OCI-LY3 (cell line): ENCODE measurements around the gene CARNS1.

Source experiments
- H2AFZ ChIP-seq: fragments of 200-600, 300-600 bp; shearing (Covaris generic); 2 replicates; pipeline ENCODE4 v1.6.0; 2014; ENCODE audit warnings: antibody characterized with exemption, low read depth, low read length
- H3K27ac ChIP-seq: fragments of 200-600, 300-600 bp; sonication (generic); 2 replicates; pipeline ENCODE4 v1.5.1; 2014; ENCODE audit warnings: mild to moderate bottlenecking, low read length, moderate library complexity, mixed read lengths
- H3K27me3 ChIP-seq: fragments of 200-600, 300-600 bp; sonication (generic); 2 replicates; pipeline ENCODE4 v1.6.1; 2014; ENCODE audit warnings: low read depth, low read length, mixed read lengths
- H3K36me3 ChIP-seq: fragments of 200-600, 300-600 bp; sonication (generic); replicated peaks from 2 replicates; pipeline ENCODE3; 2014; ENCODE audit warnings: low read depth, low read length, mixed read lengths
- H3K4me1 ChIP-seq: fragments of 300-600, 200-600 bp; sonication (generic); 2 replicates; pipeline ENCODE4 v1.6.1; 2014; ENCODE audit warnings: low read length, mixed read lengths
- H3K4me2 ChIP-seq: fragments of 200-600, 300-600 bp; sonication (generic); 2 replicates; pipeline ENCODE4 v1.6.1; 2014; ENCODE audit warnings: low read length, mixed read lengths
- H3K4me3 ChIP-seq: fragments of 300-600, 200-600 bp; sonication (generic); 2 replicates; pipeline ENCODE4 v1.5.1; 2014; ENCODE audit warnings: antibody characterized with exemption, mild to moderate bottlenecking, low read length, moderate library complexity
- H3K79me2 ChIP-seq: fragments of 300-600, 200-600 bp; shearing (Covaris generic); 2 replicates; pipeline ENCODE4 v1.6.1; 2014; ENCODE audit warnings: mild to moderate bottlenecking, low read length, mixed read lengths
- H3K9ac ChIP-seq: fragments of 300-600, 200-600 bp; shearing (Covaris generic); 2 replicates; pipeline ENCODE4 v1.6.0; 2014; ENCODE audit warnings: mild to moderate bottlenecking, low read length, moderate library complexity
- H3K9me3 ChIP-seq: fragments of 200-600, 300-600 bp; shearing (Covaris generic); 2 replicates; pipeline ENCODE4 v1.6.1; 2014; ENCODE audit warnings: low read length, mixed read lengths; ENCODE audit not compliant: insufficient read depth
- H4K20me1 ChIP-seq: fragments of 200-600, 300-600 bp; sonication (generic); 2 replicates; pipeline ENCODE4 v1.6.1; 2016; ENCODE audit warnings: low read length, mixed read lengths; ENCODE audit not compliant: insufficient read depth
- EZH2phosphoT487 ChIP-seq: fragments of 200-600 bp; shearing (Covaris generic); IDR thresholded peaks from 2 replicates; pipeline ENCODE4 v1.6.1; 2018; ENCODE audit warnings: antibody characterized with exemption, mixed run types, low read depth
- TF ChIP-seq, protein P1 (sequence below): fragments of 200-600, 300-600 bp; sonication (generic); IDR thresholded peaks from 2 replicates; pipeline ENCODE4 v1.5.1; 2014; ENCODE audit warnings: antibody characterized with exemption, low read length, low read depth

Gene CARNS1

DNA sequence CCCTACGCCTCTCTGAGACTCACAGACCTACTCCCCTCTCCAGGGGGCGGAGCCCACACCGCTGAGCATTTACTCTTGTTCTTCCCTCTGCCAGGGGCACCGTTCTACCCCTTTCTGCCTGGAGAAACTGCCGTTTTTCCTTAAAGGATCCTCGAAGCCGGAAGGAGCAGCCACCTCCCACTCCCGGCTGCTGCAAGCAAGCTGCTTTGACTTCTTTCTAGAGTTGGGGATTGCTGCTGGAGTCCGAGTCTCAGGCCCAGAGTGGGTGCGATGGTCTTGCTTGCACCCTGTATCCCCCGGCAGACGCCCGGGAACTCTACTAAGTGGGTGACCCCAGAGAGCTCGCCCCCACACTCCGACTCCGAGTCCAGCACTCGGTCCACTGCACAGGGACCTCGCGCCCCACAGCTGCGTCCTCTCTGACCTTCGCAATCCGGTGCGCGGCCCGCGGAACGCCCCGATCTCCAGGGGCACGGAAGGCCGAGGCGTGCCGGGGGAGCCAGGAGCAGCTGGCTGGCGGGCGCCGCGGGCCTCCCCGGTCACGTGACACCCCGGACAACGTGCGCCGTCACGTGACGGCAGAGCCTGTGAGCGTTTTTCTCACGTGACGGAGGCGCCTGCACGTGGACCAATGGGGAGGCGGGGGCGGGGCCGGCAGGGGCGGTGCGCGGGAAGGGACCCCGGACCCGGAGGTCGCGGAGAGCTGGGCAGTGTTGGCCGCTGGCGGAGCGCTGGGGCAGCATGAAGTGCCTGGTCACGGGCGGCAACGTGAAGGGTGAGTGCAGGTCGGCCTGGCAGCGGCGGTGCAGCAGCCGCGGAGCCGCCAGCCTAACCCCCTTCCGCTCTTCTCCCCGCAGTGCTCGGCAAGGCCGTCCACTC, 23.9 kb upstream of the CARNS1 start, which contains the start of gene RAD9A:
Gene RAD9A (plus strand): TSS at position 683 of the 879 bp plus-strand sequence. CDS start 59 bp downstream, at position 742.
- Histone ChIP-seq H3K27me3 (no peaks in the 10 kb centered on the region), H4K20me1 (0 out of 2 replicates have a peak, but pooled peaks cover 4% of the 10 kb centered on the region), H3K9me3 (no peaks in the 10 kb centered on the region), H3K27ac (peak within 1 kb of the TSS; percentile 56), H3K79me2 (peaks cover 17% of the 10 kb centered on the region), H3K9ac (peak within 1 kb of the TSS; percentile 90), H3K4me1 (peaks cover 18% of the 10 kb centered on the region), H3K36me3 (peaks cover 18% of the 10 kb centered on the region), H2AFZ (peak within 1 kb of the TSS; percentile 67), H3K4me3 (peak within 1 kb of the TSS; percentile 96), H3K4me2 (peak within 1 kb of the TSS; percentile 100)
- TF ChIP-seq, protein P1, sequence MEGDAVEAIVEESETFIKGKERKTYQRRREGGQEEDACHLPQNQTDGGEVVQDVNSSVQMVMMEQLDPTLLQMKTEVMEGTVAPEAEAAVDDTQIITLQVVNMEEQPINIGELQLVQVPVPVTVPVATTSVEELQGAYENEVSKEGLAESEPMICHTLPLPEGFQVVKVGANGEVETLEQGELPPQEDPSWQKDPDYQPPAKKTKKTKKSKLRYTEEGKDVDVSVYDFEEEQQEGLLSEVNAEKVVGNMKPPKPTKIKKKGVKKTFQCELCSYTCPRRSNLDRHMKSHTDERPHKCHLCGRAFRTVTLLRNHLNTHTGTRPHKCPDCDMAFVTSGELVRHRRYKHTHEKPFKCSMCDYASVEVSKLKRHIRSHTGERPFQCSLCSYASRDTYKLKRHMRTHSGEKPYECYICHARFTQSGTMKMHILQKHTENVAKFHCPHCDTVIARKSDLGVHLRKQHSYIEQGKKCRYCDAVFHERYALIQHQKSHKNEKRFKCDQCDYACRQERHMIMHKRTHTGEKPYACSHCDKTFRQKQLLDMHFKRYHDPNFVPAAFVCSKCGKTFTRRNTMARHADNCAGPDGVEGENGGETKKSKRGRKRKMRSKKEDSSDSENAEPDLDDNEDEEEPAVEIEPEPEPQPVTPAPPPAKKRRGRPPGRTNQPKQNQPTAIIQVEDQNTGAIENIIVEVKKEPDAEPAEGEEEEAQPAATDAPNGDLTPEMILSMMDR, result no peak
- no peak for TF ChIP-seq EZH2phosphoT487

DNA sequence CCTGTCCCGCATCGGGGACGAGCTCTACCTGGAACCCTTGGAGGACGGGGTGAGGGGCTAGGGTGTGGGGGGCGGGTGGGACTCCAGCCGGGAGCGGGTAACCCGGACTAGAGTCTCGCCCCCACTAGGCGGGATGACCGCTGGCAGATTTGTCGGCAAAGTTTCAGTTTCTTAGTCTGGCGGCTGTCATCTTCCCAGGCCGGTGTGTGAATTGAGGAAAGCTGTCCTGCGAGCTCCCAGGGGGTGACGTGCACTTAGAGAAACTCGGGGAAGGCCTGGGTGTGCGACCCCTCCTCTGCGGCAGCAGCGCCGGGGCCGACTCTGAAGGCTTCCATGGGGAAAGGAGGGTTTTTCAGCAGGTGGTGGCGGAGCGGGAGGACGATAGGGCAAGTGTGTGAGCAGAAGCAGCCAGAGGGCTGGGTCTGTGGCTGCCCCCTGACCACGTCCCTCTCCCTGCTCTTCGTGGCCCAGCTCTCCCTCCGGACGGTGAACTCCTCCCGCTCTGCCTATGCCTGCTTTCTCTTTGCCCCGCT, 23.2 kb upstream of the CARNS1 start:
- Histone ChIP-seq H3K4me1 (peaks cover 13% of the 10 kb centered on the region), H3K79me2 (peaks cover 17% of the 10 kb centered on the region), H3K9me3 (no peaks in the 10 kb centered on the region), H3K9ac (peak overlapping the region; percentile 68), H3K36me3 (peaks cover 22% of the 10 kb centered on the region), H2AFZ (no peak overlapping the region), H4K20me1 (0 out of 2 replicates have a peak, but pooled peaks cover 4% of the 10 kb centered on the region), H3K27ac (no peak overlapping the region; the same call in 1 of the 2 replicates), H3K27me3 (no peaks in the 10 kb centered on the region), H3K4me3 (peak overlapping the region; percentile 96), H3K4me2 (peak overlapping the region; percentile 96)
- TF ChIP-seq EZH2phosphoT487, result no peak
- TF ChIP-seq, protein P1, result no peak

DNA sequence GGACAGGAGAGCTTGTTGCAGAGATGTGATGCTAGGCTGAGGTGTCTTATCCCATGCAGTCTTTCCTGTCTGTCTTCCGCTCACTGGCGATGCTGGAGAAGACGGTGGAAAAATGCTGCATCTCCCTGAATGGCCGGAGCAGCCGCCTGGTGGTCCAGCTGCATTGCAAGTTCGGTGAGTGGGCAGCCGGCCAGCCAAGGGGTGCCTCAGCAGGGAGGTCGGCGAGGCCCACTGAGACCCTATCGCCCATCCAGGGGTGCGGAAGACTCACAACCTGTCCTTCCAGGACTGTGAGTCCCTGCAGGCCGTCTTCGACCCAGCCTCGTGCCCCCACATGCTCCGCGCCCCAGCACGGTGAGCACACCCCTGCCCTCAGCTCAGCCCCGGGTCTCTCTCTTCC, 22.0 kb upstream of the CARNS1 start:
- Histone ChIP-seq H3K4me2 (no peak overlapping the region), H2AFZ (no peak overlapping the region), H3K36me3 (peaks cover 34% of the 10 kb centered on the region), H4K20me1 (0 out of 2 replicates have a peak, but pooled peaks cover 4% of the 10 kb centered on the region), H3K9me3 (no peaks in the 10 kb centered on the region), H3K4me1 (peaks cover 9% of the 10 kb centered on the region), H3K9ac (no peak overlapping the region), H3K27ac (no peak overlapping the region), H3K4me3 (no peak overlapping the region), H3K27me3 (no peaks in the 10 kb centered on the region), H3K79me2 (peaks cover 17% of the 10 kb centered on the region)
- TF ChIP-seq, protein P1, result no peak
- no peak for TF ChIP-seq EZH2phosphoT487

DNA sequence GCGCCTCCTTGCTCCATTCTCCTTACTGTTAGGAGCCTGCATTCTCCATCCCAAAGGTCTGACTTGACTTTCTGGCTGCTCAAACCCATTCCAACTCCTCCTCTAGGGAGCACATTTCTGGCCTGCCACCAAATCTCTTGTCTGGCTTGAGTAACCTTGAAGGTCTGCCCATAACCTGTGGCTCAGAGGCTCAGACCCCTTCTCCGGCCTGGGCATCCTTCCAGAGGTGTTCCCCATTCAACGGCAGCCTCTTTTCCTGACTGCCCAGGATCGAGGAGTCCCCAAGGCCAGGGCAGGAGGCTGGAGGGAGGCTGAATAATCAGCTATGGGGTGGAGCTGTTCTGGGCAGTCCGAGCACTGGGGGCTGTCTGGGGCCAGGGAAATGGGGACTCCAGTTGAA, 21.5 kb upstream of the CARNS1 start:
- TF ChIP-seq, protein P1, result no peak
- TF ChIP-seq EZH2phosphoT487, result no peak
- Histone ChIP-seq H2AFZ (no peak overlapping the region), H3K4me2 (no peak overlapping the region), H4K20me1 (0 out of 2 replicates have a peak, but pooled peaks cover 4% of the 10 kb centered on the region), H3K9ac (no peak overlapping the region), H3K27me3 (no peaks in the 10 kb centered on the region), H3K4me3 (no peak overlapping the region), H3K4me1 (peaks cover 9% of the 10 kb centered on the region), H3K79me2 (peaks cover 17% of the 10 kb centered on the region), H3K27ac (no peak overlapping the region), H3K9me3 (no peaks in the 10 kb centered on the region), H3K36me3 (peaks cover 38% of the 10 kb centered on the region)
